Frontal cortex (tissue), 4 donors: Measurements from ENCODE around the gene ITGB1. TPM values are rescaled to one million over a fixed set of nuclear protein-coding genes. Genes with fewer than 3 reads are reported as not detected.
"Not testable (repeated sequence)": the region's sequence is repeated elsewhere in the genome, so short reads cannot be mapped to it uniquely, and the experiment has no call there.

Experiments
- DNase-seq, 2 donors: peaks; one replicate each; pipeline ENCODE4 v3.0.0; 2012; ENCODE audit warnings: low spot score in 2 of 2
- FAIRE-seq: peaks from 2 replicates; lab custom pipeline; 2012; peaks lifted over from hg19 to GRCh38; lab: Jason Lieb, UNC
- total RNA-seq: library from RNA; depleted of rRNA; stranded (reverse); fragments of >200 nt; gene quantifications from one replicate; pipeline ENCODE4 v1.2.3, GENCODE V29; 2014
- donor health status: control.
- donor health status: control.
- donor health status: control.

Gene ITGB1
- 110 TPM for total RNA-seq

DNA sequence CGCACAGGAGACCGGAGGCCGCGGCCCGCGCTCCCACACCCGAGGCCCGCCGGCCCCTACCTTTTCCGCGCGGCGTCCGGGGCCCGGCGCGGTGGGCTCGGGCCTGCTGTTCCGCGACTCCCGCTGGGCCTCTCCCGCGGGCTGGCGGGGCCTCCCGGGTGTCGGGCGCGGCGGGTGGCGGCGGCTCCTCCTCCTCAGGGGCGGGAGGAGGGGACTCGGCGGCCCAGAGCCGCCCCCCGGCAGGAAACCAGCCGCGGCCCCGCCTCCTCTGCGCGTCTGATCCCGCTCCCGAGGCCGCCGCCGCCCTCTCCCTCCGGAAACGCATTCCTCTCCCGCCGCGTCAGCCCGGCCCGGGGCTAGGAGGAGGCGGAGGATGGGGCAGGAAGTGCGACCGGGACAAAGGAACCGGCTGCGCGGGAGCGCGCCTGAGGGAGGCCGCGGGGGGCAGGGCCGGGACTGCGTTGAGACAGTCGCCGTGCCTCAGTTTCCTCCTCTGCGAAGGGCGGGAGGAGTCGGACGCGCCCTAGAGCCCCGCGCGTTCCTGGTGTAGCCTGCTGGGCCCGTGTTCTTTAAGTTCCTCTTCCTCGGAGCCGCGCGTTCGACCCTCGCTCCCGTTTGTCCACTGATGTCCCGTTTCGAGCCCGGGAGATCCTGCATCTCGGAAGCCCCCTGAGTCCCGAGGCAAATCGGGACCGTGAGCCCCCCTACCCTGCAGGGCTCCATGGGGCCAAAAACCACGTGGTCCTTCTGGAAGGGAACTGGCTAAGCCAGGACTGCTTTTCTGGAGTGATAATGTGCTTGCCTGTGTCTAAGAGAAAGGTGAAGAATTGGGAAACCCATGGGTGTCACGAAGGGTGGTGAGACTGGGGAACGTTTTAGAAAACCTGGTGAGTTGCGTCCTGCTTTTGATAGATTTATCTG is at the start of gene ITGB1:
Gene ITGB1 (minus strand): TSS at position 146 of the 921 bp plus-strand sequence. CDS start 22,672 bp downstream, outside the sequence.
- DNase-seq (peak; percentile 90 to 92), FAIRE-seq (no peak)

DNA sequence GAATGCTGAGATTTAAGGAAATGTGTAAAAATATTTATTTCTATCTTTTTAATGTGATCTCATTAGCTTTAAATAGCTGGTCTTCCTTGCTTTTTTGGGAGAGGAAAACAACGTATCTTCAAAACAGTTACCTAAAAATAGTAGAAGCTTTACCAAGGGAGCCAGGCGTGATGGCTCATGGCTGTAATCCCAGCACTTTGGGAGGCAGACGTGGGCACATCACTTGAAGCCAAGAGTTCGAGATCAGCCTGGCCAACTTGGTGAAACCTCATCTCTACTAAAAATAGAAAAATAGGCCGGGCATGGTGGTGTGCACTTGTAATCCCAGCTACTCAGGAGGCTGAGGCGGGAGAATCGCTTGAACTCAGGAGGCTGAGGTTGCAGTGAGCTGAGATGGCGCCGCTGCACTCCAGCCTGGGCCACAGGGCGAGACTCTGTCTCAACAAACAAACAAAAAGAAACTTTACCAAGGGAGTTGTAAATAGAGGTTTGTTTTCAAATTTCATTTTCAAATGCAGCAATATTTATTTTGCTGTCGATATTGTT is 48.4 kb upstream of the ITGB1 start:
- FAIRE-seq (no peak), DNase-seq (no peak)

DNA sequence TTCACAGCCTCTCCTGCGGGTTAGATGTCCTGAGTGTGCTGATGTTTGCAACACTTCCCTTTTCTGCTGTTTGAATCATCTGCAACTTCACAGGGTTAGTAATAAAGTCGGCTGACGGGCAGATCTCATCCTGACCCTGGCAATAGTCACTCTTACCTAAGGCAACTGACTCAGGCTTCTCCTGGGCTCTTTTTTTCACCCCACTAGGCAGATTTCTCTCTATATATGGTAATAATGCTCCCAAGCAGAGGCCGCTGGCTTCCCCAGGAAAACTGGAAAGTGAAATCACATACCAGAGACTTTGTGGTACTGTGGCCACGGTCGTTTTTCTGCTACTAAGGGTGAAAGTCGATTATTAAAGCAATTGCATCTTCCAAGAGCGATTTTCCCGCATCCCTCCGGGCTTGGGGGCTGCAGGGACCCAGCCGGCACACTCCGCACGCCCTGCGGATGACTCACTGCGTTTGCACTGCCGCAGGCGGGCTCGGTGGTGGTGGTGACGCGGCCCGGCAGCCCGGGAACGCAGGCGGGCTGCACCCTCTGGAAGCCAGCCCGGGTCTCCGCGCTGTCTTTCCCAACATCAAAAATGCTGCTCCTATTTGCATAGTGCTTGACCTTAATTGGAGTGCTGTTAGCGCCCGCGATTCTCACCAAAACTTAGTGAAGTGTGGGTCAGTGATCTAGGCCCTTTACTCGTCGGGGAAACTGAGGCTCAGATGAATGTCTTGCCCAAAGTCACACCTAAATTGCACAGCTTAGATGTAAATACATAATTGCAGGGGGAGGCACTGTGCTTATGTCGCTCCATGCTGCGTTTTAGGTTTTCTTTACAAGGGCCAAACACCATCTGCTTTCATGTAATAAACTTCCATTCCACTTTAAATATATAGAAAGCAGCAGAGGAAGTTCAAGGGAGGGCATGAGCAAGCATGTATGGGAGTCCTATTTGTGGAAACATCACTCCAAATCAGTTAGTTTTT is 47.6 kb upstream of the ITGB1 start:
- FAIRE-seq (no peak), DNase-seq (peak in 1 of 2 donors; percentile 55)

DNA sequence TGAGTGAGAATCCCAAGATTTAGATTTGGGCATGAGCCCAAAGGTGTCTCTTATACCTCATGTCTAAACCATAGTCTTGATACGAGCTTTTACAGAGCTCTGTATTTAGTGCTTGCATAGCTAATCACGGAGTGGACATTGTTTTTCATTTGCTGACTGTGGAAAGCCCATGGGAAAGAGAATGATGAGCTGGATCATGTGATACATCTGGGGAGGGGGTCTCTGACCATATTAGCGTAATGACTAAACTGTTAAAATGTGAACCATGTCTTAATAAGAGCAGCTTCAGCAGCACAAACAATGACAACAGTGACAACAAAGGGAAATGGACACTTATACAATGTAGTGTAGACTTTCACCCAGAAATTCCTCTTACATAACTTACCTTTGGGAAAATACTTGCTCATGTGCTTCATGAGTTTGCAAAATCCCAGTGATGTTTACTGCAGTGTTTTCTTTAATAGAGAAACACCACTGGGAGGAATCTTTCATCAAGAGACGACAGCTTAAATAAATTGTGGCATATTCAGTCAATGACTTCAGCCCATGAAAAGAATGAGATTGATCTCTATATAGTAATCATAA is 44.0 kb upstream of the ITGB1 start:
- no peak for DNase-seq
- FAIRE-seq, result no peak

DNA sequence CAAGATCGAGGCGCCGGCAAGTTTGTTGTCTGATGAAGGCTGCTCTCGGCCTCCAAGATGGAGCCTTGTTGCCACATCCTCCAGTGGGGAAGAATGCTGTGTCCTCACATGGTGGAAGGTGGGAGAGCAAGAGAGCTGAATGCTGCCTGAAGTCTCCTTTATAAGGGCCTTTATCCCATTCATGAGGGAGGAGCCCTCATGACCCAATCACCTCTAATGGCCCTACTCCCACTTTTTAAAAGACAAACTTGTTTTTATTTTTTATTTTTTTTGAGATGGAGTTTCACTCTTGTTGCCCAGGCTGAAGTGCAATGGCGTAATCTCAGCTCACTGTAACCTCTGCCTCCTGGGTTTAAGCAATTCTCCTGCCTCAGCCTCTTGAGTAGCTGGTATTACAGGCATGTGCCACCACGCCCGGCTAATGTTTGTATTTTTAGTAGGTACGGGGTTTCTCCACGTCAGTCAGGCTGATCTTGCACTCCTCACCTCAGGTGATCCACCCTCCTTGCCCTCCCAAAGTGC is 40.1 kb upstream of the ITGB1 start:
- not testable (repeated sequence) for DNase-seq, FAIRE-seq

DNA sequence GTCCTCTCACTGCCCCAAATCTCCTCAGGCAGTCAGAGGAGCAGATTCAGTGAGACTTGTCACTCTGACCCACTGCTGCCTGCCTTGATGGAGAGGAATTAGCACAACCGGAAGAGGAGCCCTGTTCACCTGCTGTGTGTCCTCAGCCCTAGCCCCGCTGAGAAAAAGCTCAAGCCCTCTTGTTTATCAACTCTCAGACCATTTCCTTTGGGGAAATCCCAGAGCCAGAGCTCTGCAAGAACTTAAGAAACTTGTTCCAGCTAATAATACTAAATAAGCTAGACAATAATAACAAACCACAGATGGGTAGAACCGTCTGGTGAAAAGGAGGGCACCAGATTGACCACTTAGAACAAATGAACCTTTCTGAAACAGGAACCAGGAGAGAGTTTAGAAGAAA is 37.7 kb upstream of the ITGB1 start:
- no peak for DNase-seq
- FAIRE-seq, result no peak

DNA sequence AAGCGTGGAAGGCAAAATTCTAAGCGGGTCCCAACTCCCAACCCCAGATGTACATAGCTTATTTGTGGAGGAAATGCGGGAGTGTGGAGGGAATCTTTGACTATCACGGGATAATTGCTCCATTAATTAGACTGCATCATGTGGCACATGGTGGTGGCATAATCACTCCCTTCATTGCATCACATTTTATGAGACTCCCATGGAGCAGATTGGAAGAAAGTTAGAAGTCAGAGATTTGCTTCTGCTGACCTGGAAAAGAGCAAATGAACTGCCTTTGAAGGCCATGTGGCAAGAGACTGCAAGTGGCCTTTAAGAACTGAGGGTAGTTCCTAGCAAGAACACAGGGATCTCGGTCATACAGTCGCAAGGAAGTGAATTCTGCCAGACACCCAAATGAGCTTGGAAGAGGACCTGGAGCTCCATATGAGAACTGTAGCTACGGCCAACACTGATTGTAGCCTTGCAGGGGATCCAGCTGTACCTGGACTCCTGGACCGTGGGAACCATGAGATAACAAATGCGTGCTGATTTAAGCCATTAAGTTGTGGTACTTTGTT is 37.1 kb upstream of the ITGB1 start:
- DNase-seq (no peak), FAIRE-seq (no peak)

DNA sequence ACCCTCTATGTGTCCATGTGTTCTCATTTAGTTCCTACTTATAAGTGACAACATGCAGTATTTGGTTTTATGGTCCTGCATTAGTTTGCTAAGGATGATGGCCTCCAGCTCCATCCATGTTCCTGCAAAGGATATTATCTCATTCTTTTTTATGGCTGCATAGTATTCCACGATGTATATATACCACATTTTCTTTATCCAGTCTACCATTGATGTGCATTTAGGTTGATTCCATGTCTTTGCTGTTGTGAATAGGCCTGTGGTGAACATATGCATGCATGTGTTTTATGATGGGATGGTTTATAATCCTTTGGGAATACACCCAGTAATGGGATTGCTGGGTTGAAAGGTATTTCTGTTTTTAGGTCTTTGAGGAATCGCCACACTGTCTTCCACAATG is 36.6 kb upstream of the ITGB1 start:
- not testable (repeated sequence) for FAIRE-seq

DNA sequence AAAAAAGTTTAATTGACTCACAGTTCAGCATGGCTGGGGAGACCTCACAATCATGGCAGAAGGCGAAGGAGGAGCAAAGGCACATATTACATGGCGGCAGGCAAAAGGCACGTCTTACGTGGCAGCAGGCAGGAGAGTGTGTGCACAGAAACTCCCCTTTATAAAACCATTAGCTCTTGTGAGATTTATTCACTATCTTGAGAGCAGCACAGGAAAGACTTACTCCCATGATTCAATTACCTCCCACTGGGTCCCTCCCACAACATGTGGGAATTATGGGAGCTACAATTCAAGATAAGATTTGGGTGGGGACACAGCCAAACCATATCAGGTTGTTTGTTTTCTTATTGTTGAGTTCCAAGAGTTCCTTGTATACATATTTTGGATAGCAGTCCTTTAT is 34.3 kb upstream of the ITGB1 start:
- not testable (repeated sequence) for FAIRE-seq, DNase-seq

More for the DNA sequence above, 36.6 kb upstream of the ITGB1 start:
- not testable (repeated sequence) for DNase-seq

DNA sequence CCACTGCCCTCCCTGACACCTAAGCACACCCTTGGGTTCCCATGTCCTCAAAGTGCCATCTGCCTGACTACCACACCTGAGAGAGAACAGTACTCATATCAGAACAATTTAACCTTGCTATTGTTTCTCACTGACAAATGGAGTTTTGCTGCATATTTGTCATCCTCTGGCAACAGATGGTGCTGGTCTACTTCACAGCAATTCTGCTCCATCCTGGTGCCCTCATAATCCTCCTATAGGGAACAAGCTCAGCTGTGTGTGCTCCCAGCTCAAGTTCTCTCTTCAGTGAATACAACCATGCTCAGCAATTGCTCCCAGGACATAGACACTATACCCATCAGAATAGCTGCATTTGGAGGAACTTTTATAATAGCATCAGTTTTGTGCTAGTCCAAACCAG is 32.8 kb upstream of the ITGB1 start:
- FAIRE-seq (no peak), DNase-seq (no peak)

DNA sequence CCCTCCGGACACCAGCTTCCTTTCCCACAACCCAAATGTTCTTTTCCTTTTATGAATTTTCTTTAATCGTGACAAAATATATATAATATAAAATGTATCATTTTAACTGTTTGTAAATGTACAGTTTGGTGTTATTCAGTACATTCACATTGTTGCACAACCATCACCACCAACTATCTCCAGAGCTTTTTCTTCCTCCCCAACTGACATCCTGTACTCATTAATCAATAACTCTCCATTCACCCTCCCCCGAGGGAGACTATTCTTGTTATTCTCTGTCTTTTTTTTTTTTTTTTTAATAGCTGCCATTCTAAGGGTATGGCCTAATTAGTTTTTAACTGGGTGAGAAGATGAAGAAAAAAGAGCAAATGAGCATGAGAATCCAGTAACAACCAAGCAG is 30.6 kb upstream of the ITGB1 start:
- no peak for FAIRE-seq
- DNase-seq, result no peak

DNA sequence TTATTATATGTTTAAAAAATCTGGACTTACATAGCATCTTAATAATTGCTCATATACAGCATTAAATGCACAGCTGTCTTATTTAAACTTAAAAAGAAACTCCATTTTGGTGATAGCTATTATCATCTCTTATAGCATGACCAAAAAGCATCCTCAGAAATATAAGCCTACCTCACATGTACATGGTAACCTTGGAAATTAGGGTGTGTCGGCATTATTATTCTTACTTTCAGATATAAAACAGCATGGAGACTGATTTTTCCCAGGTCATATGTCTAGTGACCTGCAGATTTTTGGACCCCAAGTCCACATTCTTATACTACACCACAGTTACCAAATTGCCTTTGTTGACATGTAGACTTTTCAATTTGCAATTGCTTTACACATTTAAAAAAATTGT is 29.1 kb upstream of the ITGB1 start:
- FAIRE-seq (no peak), DNase-seq (no peak)

DNA sequence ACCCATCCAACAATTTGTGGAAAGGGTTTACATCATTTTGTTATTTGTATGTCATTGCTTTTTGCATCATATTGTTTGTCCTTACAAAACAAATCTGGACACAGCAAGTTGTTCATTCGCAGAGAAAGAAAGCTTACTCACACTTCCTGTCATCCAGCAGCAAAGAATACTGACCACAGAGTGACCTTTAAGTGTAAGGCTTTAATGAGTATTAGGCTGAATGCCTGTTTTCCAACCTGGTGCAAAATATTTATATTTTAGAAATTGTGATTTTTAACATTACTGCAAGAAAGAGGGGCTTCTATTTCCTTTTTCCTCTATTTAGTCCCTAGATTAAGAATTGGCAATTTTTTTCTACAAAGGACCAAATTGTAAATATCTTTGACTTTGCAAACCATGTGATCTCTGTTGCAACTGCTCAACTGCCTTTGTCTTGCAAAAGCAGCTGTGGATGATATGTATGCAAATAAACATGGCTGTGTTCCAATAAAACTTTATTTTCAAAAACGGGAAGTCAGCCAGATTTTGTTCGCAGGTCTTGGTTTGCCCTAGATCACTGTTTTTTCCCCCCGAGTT is 27.8 kb upstream of the ITGB1 start:
- FAIRE-seq, result no peak
- DNase-seq, result no peak

DNA sequence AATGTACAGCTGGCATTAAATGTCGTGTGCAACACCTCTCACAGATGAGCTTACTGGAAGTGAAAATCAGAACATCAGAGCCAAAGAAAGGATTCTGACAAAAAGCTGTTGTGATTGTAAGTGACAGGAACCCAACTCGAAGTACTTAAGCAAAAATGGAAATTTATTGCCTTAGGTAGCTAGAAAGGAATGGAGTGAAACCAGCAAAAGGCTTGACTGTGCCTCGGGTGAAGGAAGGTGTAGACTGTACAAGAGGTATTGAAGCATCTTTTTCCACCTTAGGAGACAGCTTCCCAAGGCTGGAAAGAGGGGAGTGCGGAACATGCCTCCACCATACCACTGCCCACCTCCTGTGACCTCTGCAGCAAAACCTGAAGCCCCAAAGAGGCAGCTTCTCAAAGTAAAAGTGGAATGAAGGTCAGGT is 27.3 kb upstream of the ITGB1 start:
- no peak for FAIRE-seq
- no peak for DNase-seq

DNA sequence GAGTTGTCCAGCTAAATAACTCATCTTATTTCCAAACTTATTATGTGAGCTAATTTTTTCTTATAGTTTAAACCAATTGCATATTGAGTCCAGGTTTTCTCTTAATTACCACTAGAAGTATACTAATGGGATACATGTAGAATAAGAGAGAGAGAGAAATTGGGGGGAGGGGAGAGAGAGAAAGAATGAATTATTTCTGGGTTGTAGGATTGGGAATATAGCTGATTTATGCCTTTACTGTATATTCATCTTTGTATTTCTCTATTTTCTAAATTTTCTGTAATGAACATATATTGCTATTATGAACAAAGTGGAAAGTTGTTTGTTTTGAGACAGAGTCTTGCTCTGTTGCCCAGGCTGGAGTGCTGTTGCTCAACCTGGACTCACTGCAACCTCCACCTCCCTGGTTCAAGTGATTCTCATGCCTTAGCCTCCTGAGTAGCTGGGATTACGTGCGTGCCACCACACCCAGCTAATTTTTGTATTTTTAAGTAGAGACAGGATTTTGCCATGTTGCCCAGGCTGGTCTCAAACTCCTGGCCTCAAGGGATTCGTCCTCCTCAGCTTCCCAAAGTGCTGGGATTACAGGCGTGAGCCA is 26.1 kb upstream of the ITGB1 start:
- DNase-seq (no peak), FAIRE-seq (no peak)

DNA sequence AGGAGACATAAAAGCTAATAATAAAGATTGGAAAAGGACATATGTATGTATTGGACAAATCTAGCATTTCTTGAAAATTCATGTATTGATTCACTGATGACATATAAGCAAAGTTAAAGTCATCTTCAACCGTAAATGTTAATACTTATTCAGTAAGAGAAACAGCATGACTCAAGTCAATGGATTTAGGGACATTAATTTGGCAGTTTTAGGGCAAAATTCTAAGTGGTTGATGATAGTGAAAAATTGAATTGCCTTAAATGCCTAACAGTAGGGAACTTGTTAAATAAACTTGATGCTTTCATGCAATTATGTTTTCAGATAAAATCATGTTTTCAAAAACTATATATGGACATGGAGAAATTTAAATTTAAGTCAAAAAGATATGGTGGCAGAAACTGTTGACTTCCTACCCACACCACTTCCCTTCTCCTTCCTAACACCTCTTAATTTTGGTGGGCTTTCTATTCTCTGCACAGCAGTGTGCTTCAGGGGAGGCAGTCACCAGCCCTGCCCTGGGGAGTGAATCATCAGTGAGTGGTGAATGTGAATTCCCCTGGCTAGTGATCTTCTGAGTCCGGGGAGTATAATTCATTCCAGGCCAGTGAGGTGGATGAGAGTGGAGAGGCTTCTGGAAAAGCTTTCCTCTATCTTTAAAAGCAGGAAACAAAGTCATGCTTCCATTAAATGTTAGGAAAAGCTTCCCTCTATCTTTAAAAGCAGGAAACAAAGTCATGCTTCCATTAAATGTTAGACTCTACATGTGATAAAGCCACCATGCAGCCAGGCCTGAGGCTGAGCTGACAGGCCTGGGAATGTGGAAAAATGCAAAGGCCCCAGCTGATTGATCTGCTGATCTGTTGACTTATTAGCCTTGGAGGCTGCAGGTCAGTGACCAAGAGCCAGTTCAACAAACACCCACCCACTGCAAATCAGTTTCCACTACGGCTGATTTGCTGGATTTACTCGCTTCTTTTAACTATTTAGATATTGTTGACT is 25.2 kb upstream of the ITGB1 start:
- FAIRE-seq, result no peak

DNA sequence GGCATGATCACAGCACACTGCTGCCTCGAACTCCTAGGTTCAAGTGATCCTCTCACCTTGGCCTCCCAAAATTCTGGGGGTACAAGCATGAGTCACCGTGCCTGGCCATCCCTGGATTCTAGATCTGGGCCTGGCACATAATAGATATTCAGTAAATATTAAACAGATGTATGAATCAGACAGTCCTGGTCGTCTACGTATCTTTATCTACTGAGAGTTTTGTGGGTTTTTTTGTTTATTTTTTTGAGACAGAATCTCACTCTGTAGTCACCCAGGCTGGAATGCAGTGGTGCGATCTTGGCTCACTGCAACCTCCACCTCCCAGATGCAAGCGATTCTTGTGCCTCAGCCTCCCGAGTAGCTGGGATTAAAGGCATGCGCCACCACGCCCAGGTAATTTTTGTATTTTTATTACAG is 24.3 kb upstream of the ITGB1 start:
- FAIRE-seq (no peak), DNase-seq (no peak)

More for the DNA sequence above, 25.2 kb upstream of the ITGB1 start:
- no peak for DNase-seq
